ENCODE data around the gene PSPH. TPM values are rescaled to one million over a fixed set of nuclear protein-coding genes. Genes with fewer than 3 reads are reported as not detected.
"Not testable (repeated sequence)": the region's sequence is repeated elsewhere in the genome, so short reads cannot be mapped to it uniquely, and the experiment has no call there.

Gene PSPH
- total RNA-seq, 1 experiment from 2014 or later: 50.7 TPM

DNA sequence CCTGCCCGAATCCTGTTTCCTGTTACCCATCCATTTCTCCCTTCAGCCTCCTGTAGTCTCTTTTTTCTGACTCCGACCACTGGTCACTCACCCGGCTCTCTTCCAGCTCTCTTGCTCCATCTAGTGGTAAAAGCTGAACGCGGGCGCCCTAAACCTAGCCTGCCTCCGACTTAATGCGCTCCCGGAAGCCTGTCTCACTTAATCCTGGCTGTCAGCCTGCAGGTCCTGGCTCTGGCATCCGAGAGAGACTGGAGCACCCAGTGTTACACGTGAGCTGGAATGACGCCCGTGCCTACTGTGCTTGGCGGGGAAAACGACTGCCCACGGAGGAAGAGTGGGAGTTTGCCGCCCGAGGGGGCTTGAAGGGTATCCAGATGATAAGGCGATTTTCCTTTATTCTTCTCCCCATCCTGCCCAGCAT, 23.1 kb upstream of the PSPH start:
- CTCF ChIA-PET: interaction anchor here (0.7 to 3.2 kb wide), 11 partner anchors 9 to 433 kb away, joined by 3 to 20 read pairs (median 4); partner anchors contain the start of genes CCT6A and PSPH
- Histone ChIP-seq H3K4me2 (ENCODE audit: low read length) (no peak overlapping the region), H3K4me1 (ENCODE audit: control insufficient read depth in 1 of 2, insufficient read depth in 2 of 2, low read length in 2 of 2) (no peaks in the 10 kb centered on the region), H3K36me3 (ENCODE audit: control insufficient read depth in 1 of 2, insufficient read depth in 2 of 2, low read length in 2 of 2) (peaks cover 10 to 27% of the 10 kb centered on the region in 2 experiments), H3K4me3 (replicated peaks in 1 of 2; ENCODE audit: low read depth in 1 of 2, low read length in 2 of 2) (no peak overlapping the region), H3K27me3 (ENCODE audit: insufficient read depth, low read length) (no peaks in the 10 kb centered on the region), H3K79me2 (ENCODE audit: insufficient read depth, low read length) (no peaks in the 10 kb centered on the region; the same call in 1 of the 2 replicates), H3K9me3 (ENCODE audit: control insufficient read depth in 1 of 2, insufficient read depth in 1 of 2, low read depth in 1 of 2, low read length in 2 of 2) (no peaks in the 10 kb centered on the region), H4K20me1 (ENCODE audit: insufficient read depth) (no peaks in the 10 kb centered on the region), H3K27ac (ENCODE audit: low read depth, low read length) (peak overlapping the region; percentile 42), H2AFZ (ENCODE audit: low read depth, low read length, poor library complexity, severe bottlenecking) (no peak overlapping the region), H3K9ac (ENCODE audit: low read length) (no peak overlapping the region), H3K9me2 (ENCODE audit: insufficient read depth) (no peaks in the 10 kb centered on the region)
- RAD21 ChIA-PET (ENCODE audit: low non-redundant PET in 1 of 2, low total read pairs in 2 of 2, uncharacterized antibody in 2 of 2, unreplicated experiment in 2 of 2): interaction anchor here (0.6 to 1.1 kb wide), 2 partner anchors 10 to 433 kb away, joined by 3 to 4 read pairs; no protein-coding TSS in a partner anchor
- ATAC-seq: peak; percentile 93
- intact Hi-C loops (cut with micrococcal nuclease): loop anchor here (1.0 to 5.0 kb wide), 3 partner anchors 42 to 433 kb away; no protein-coding TSS in a partner anchor
- POLR2A ChIA-PET: interaction anchor here (1.0 kb wide), 1 partner anchor 23 kb away, joined by 3 read pairs; the partner anchor contains the start of genes CCT6A and PSPH
- no TSS peak for BruUV-seq (replicated peaks)
- no peak for DNase-seq (ENCODE audit: low read depth, low spot score)
- TF ChIP-seq ZFX (IDR thresholded peaks at IDR 0.05) (no peak), EGR1 (IDR thresholded peaks at IDR 0.05; ENCODE audit: low read depth) (no peak), RAD21 (IDR thresholded peaks at IDR 0.05; ENCODE audit: low read depth) (peak; percentile 92), CTCF (IDR thresholded peaks at IDR 0.05 in 2 of 3, conservative IDR thresholded peaks at IDR 0.05 in 1 of 3; ENCODE audit: borderline replicate concordance in 1 of 3, insufficient read depth in 1 of 3, low read depth in 2 of 3, low read length in 2 of 3) (peak; percentile 85 to 96 (median 88))

DNA sequence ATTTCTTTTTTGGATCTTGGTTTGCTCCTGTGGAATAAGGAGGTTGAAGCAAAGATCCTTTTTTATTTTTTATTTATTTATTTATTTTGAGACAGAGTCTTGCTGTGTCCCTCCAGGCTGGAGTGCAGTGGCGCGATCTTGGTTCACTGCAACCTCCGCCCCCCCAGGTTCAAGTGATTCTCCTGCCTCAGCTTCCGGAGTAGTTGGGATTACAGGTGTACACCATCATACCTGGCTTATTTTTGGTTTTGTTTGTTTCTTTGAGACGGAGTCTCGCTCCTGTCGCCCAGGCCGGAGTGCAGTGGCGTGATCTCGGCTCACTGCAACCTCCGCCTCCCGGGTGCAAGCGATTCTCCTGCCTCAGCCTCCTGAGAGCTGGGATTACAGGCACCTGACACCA, 15.1 kb upstream of the PSPH start:
- H3K9me3 ChIP-seq (ENCODE audit: control insufficient read depth in 1 of 2, insufficient read depth in 1 of 2, low read depth in 1 of 2, low read length in 2 of 2); H3K4me2 ChIP-seq (ENCODE audit: low read length); H3K27ac ChIP-seq (ENCODE audit: low read depth, low read length); H3K4me3 ChIP-seq (replicated peaks in 1 of 2; ENCODE audit: low read depth in 1 of 2, low read length in 2 of 2); DNase-seq (ENCODE audit: low read depth, low spot score); H4K20me1 ChIP-seq (ENCODE audit: insufficient read depth); BruUV-seq (replicated peaks); H2AFZ ChIP-seq (ENCODE audit: low read depth, low read length, poor library complexity, severe bottlenecking); H3K9me2 ChIP-seq (ENCODE audit: insufficient read depth); H3K27me3 ChIP-seq (ENCODE audit: insufficient read depth, low read length); ATAC-seq; intact Hi-C loops (cut with micrococcal nuclease); H3K9ac ChIP-seq (ENCODE audit: low read length); RAD21 ChIA-PET (ENCODE audit: low non-redundant PET in 1 of 2, low total read pairs in 2 of 2, uncharacterized antibody in 2 of 2, unreplicated experiment in 2 of 2): not testable (repeated sequence)
- POLR2A ChIA-PET: interaction anchor here (6.5 kb wide), 1 partner anchor 15 kb away, joined by 64 read pairs; the partner anchor contains the start of genes CCT6A and PSPH
- peaks cover 13 to 31% of the 10 kb centered on the region in 2 experiments for H3K36me3 ChIP-seq (ENCODE audit: control insufficient read depth in 1 of 2, insufficient read depth in 2 of 2, low read length in 2 of 2)
- H3K4me1 ChIP-seq (ENCODE audit: control insufficient read depth in 1 of 2, insufficient read depth in 2 of 2, low read length in 2 of 2): peaks cover 22 to 33% of the 10 kb centered on the region in 2 experiments
- CTCF ChIA-PET: interaction anchor here (1.3 kb wide), 1 partner anchor 425 kb away, joined by 5 read pairs; no protein-coding TSS in a partner anchor
- peaks cover 41% of the 10 kb centered on the region for H3K79me2 ChIP-seq (ENCODE audit: insufficient read depth, low read length)
